22Rv1 (cell line): ENCODE measurements around the gene PRMT2.
"Not testable (repeated sequence)": the region's sequence is repeated elsewhere in the genome, so short reads cannot be mapped to it uniquely, and the experiment has no call there.

Experiments
- H3K27ac ChIP-seq: fragments of 450-650 bp; 2 replicates; pipeline ENCODE4 v1.5.1; 2017
- ZFX ChIP-seq: fragments of 450-650 bp; IDR thresholded peaks from 2 replicates; pipeline ENCODE4 v1.6.1; 2017; ENCODE audit warnings: antibody characterized with exemption, borderline replicate concordance
- TF ChIP-seq, protein P1 (sequence below): fragments of 450-650 bp; IDR thresholded peaks from 2 replicates; pipeline ENCODE4 v1.5.1; 2017; ENCODE audit warnings: mild to moderate bottlenecking

Gene PRMT2

DNA sequence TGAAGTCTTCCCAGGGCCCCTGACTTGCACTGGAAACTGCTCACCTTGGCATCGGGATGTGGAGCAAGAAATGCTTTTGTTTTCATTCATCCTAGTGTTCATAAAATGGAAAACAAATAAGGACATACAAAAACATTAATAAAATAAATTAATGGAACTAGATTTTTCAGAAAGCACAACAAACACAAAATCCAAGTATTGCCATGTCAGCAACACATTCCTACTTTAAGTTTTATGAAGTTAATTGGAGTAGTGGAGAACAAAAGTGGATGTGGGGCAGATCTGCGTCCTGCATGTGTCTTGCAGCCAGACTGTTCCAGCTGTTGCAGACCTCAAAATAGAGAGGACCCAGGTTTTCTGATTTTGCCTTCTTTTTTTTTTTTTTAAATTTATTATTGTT lies 32.9 kb downstream of the PRMT2 start:
- H3K27ac ChIP-seq: no peak overlapping the region
- no peak for TF ChIP-seq ZFX

DNA sequence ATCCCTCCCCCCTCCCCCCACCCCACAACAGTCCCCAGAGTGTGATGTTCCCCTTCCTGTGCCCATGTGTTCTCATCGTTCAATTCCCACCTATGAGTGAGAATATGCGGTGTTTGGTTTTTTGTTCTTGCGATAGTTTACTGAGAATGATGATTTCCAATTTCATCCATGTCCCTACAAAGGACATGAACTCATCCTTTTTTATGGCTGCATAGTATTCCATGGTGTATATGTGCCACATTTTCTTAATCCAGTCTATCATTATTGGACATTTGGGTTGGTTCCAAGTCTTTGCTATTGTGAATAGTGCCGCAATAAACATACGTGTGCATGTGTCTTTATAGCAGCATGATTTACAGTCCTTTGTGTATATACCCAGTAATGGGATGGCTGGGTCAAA lies 33.4 kb downstream of the PRMT2 start:
- H3K27ac ChIP-seq: not testable (repeated sequence)

- TF ChIP-seq, protein P1, sequence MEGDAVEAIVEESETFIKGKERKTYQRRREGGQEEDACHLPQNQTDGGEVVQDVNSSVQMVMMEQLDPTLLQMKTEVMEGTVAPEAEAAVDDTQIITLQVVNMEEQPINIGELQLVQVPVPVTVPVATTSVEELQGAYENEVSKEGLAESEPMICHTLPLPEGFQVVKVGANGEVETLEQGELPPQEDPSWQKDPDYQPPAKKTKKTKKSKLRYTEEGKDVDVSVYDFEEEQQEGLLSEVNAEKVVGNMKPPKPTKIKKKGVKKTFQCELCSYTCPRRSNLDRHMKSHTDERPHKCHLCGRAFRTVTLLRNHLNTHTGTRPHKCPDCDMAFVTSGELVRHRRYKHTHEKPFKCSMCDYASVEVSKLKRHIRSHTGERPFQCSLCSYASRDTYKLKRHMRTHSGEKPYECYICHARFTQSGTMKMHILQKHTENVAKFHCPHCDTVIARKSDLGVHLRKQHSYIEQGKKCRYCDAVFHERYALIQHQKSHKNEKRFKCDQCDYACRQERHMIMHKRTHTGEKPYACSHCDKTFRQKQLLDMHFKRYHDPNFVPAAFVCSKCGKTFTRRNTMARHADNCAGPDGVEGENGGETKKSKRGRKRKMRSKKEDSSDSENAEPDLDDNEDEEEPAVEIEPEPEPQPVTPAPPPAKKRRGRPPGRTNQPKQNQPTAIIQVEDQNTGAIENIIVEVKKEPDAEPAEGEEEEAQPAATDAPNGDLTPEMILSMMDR: no peak
- no peak for TF ChIP-seq ZFX
- H3K27ac ChIP-seq: no peak overlapping the region
Observed at GRCh38 chr21:46674430-46675007, 39.0 kb downstream of the PRMT2 start.

DNA sequence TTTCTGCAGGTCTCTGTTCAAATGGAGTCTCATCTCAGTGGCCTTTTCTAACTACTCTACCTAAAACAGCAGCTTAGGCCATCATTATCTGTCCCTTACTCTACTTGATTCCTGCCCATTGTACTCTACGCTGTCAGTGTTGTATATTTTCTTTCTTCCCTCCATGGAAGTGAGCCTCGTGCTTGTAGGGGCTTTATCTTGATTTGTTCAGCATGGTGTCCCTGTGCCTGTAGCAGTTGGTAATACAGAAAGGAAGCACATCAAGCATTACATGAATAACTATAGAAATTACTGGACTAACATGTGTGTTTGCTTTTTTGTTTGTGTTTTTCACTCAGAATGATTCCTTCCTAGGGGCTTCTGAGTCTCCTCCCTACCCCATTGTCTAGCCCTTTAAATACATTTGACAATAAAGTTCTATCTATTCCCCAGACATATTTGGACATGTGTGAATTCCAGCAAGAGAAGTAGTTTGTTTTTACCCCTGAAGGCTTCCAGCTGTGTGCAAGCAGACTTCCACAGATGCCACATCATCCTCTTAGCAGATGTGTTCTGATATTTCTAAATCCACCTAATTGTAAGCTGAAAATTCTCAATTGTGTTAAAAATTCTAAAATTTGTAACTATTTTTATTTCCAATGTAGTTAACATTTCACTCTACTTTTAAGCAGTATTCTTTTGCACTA lies 40.3 kb downstream of the PRMT2 start:
- H3K27ac ChIP-seq: no peak overlapping the region
- TF ChIP-seq ZFX: no peak
- TF ChIP-seq, protein P1: no peak

- not testable (repeated sequence) for H3K27ac ChIP-seq
Observed at GRCh38 chr21:46676542-46676941, 41.1 kb downstream of the PRMT2 start.

DNA sequence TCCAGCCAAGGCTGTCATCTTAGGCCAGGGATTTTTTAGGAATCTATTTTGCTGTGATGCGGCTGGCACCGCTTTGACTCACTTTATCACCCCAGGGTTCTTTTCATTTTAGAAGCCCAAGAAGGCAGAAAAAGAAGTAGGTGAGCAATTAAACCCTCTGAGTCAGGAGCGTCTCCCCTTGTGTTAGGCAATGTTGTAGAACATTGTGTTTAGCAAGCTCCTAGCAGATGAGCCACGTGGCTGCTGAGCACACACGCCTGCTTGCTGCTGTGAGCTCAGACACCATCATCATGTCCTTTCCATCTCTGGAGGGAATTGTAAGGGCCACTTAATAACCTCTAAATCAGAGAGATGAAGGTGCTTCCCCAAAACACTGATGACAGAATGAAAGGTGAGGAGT lies 46.1 kb downstream of the PRMT2 start:
- H3K27ac ChIP-seq: not testable (repeated sequence)

GRCh38 chr21:46698652-46699051 lies 63.2 kb downstream of the PRMT2 start:
- not testable (repeated sequence) for H3K27ac ChIP-seq

- H3K27ac ChIP-seq: not testable (repeated sequence)
Observed at GRCh38 chr21:46699104-46699503, 63.6 kb downstream of the PRMT2 start.
